K562 (cell line): ENCODE measurements around the gene LRRC51. TPM values are rescaled to one million over a fixed set of nuclear protein-coding genes. Genes with fewer than 3 reads are reported as not detected.

Experiments used
- ATAC-seq: fragments of 200-7000 bp; cut with Tn5 transposase; 3 replicates; pipeline ENCODE4 v1.9.1; 2020; ENCODE audit warnings: moderate library complexity
- BruUV-seq: library from RNA; stranded (reverse); fragments of 400-500 nt; replicated peaks from 2 replicates; lab custom pipeline; 2021; lab: Mats Ljungman, UMichigan
- CTCF ChIA-PET: fragments of 300-600 bp; formaldehyde crosslinking; extraction: SDS; loops from one replicate; lab custom pipeline; 2021; ENCODE audit warnings: low intra/inter-chr PET ratio; lab: Yijun Ruan, JAX
- POLR2A ChIA-PET: fragments of 300-600, 350-650 bp; sonication (Branson Sonifier 250); formaldehyde crosslinking; extraction: SDS; loops from one replicate; lab custom pipeline; 2021; ENCODE audit warnings: antibody characterized with exemption, inconsistent platforms; lab: Yijun Ruan, JAX
- DNase-seq, 4 experiments: peaks; one replicate each; pipeline versions ENCODE4 v3.0.0 to v3.0.0-alpha.2; 2011 to 2018; ENCODE audit warnings: low spot score in 3 of 4, mixed read lengths in 3 of 4; ENCODE audit errors: extremely low read depth in 1 of 4
- FAIRE-seq: peaks from 2 replicates; lab custom pipeline; 2011; peaks lifted over from hg19 to GRCh38; lab: Jason Lieb, UNC
- H2AFZ ChIP-seq: 2 replicates; pipeline ENCODE4 v1.6.0; 2011; ENCODE audit warnings: low read depth, low read length, control low read depth, inconsistent platforms
- H3K27ac ChIP-seq: fragments of 200-600 bp; 3 replicates; pipeline ENCODE4 v1.8.0; 2011; ENCODE audit warnings: low read depth, mild to moderate bottlenecking, control low read depth, inconsistent platforms, low read length, moderate library complexity, mixed read lengths; ENCODE audit errors: extremely low read depth
- H3K27me3 ChIP-seq, 2 experiments: fragments of 300-600 bp in 1 of 2; 2 replicates in 1 of 2; 3 replicates in 1 of 2; pipeline versions ENCODE4 v1.6.0 to v1.8.0; 2011; ENCODE audit warnings: inconsistent platforms in 2 of 2, low read length in 2 of 2, mild to moderate bottlenecking in 1 of 2, mixed read lengths in 1 of 2, moderate library complexity in 1 of 2; ENCODE audit not compliant: control insufficient read depth in 2 of 2, insufficient read depth in 2 of 2
- H3K36me3 ChIP-seq: fragments of 300-600 bp; 3 replicates; pipeline ENCODE4 v1.8.0; 2011; ENCODE audit warnings: mild to moderate bottlenecking, low read length, inconsistent platforms; ENCODE audit not compliant: control insufficient read depth, insufficient read depth
- H3K4me1 ChIP-seq, 2 experiments: fragments of 200-600 bp in 1 of 2; replicated peaks in 1 of 2; 2 replicates in 1 of 2; 3 replicates in 1 of 2; pipeline versions ENCODE4 v1.5.1 to v1.8.0; 2011; ENCODE audit warnings: inconsistent platforms in 2 of 2, low read length in 2 of 2, mild to moderate bottlenecking in 1 of 2, mixed read lengths in 1 of 2, moderate library complexity in 1 of 2; ENCODE audit not compliant: control insufficient read depth in 2 of 2, insufficient read depth in 2 of 2
- H3K4me2 ChIP-seq: 2 replicates; pipeline ENCODE4 v1.6.1; 2011; ENCODE audit warnings: low read length, control low read depth, inconsistent platforms, mixed read lengths; ENCODE audit not compliant: insufficient read depth
- H3K4me3 ChIP-seq: fragments of 200-600 bp; sonication (generic), shearing (Covaris generic); 2 replicates; pipeline ENCODE4 v1.5.1; 2016; ENCODE audit warnings: control low read depth, inconsistent platforms
- H3K79me2 ChIP-seq: fragments of 200-600 bp; 3 replicates; pipeline ENCODE4 v1.8.0; 2011; ENCODE audit warnings: low read length, inconsistent platforms; ENCODE audit not compliant: control insufficient read depth, insufficient read depth
- H3K9ac ChIP-seq, 2 experiments: 2 replicates each; pipeline versions ENCODE4 v1.6.0 to v1.6.1; 2011; ENCODE audit warnings: low read depth in 2 of 2, low read length in 2 of 2, control low read depth in 1 of 2, inconsistent platforms in 1 of 2, mild to moderate bottlenecking in 1 of 2, mixed read lengths in 1 of 2; ENCODE audit not compliant: insufficient read depth in 1 of 2
- H3K9me1 ChIP-seq: one replicate; pipeline ENCODE4 v1.6.0; 2011; ENCODE audit warnings: inconsistent platforms, mild to moderate bottlenecking, low read length, moderate library complexity; ENCODE audit not compliant: control insufficient read depth, insufficient read depth
- H3K9me3 ChIP-seq: replicated peaks from 2 replicates; pipeline ENCODE4 v1.5.1; 2011; ENCODE audit warnings: low read depth, low read length, inconsistent platforms; ENCODE audit not compliant: control insufficient read depth, insufficient read depth
- H4K20me1 ChIP-seq: replicated peaks from 2 replicates; pipeline ENCODE4 v1.6.1; 2011; ENCODE audit warnings: low read length, inconsistent platforms, mixed read lengths; ENCODE audit not compliant: control insufficient read depth, insufficient read depth
- ASH1L ChIP-seq: fragments of 450-650 bp; IDR thresholded peaks from 2 replicates; pipeline ENCODE4 v1.6.1; 2018; ENCODE audit warnings: borderline replicate concordance, mild to moderate bottlenecking, low read depth; ENCODE audit not compliant: partially characterized antibody
- ATF7 ChIP-seq: fragments of 450-650 bp; IDR thresholded peaks from 2 replicates; pipeline ENCODE4 v1.7.1; 2014; ENCODE audit warnings: mild to moderate bottlenecking, moderate library complexity
- CHD4 ChIP-seq: fragments of 200-600 bp; sonication (generic); IDR thresholded peaks from 3 replicates; pipeline ENCODE4 v1.6.1; 2012; ENCODE audit warnings: low read depth, mild to moderate bottlenecking, mixed read lengths, low read length, inconsistent platforms; ENCODE audit not compliant: insufficient read depth, insufficient replicate concordance, poor library complexity, severe bottlenecking
- CUX1 ChIP-seq: fragments of 200-800 bp; sonication (Bioruptor generic); IDR thresholded peaks from 2 replicates; pipeline ENCODE4 v1.6.1; 2016; ENCODE audit warnings: missing genetic modification characterization, missing compliant biosample characterization
- NCOR1 ChIP-seq: fragments of 450-650 bp; IDR thresholded peaks from 2 replicates; pipeline ENCODE4 v1.6.1; 2016; ENCODE audit warnings: mild to moderate bottlenecking, moderate library complexity
- PTTG1 ChIP-seq: fragments of 450-650 bp; IDR thresholded peaks from 2 replicates; pipeline ENCODE4 v1.6.1; 2016; ENCODE audit warnings: low read depth, mild to moderate bottlenecking, missing genetic modification characterization, missing compliant biosample characterization
- RBM14 ChIP-seq: fragments of 200-400 bp; formaldehyde crosslinking; IDR thresholded peaks from 2 replicates; pipeline ENCODE4 v1.6.1; 2018; ENCODE audit warnings: low read depth, mild to moderate bottlenecking, low read length, moderate library complexity, borderline replicate concordance; ENCODE audit not compliant: insufficient read depth
- SRF ChIP-seq, 2 experiments: fragments of 250-450, 450-650 bp in 1 of 2; sonication (Bioruptor Pico) in 1 of 2; sonication (generic) in 1 of 2; formaldehyde crosslinking; IDR thresholded peaks; 2 replicates each; pipeline versions ENCODE4 v1.5.0 to v1.5.1; 2020 to 2022; ENCODE audit warnings: mild to moderate bottlenecking in 1 of 2, missing genetic modification reagents in 1 of 2
- THAP12 ChIP-seq: fragments of 250-450 bp; sonication (Bioruptor Pico); IDR thresholded peaks from 2 replicates; pipeline ENCODE4 v1.9.0; 2021; ENCODE audit warnings: mild to moderate bottlenecking, inconsistent platforms
- ZNF696 ChIP-seq: fragments of 250-450 bp; sonication (Bioruptor Pico); conservative IDR thresholded peaks from 2 replicates; pipeline ENCODE4 v1.4.0; 2020; ENCODE audit warnings: mild to moderate bottlenecking, moderate library complexity
- in situ Hi-C: fragments of 300-500 bp; cut with MboI; formaldehyde crosslinking; loops from 4 replicates; pipeline ENCODE4 v1.15.0; 2018; ENCODE audit warnings: inconsistent platforms, mixed read lengths
- intact Hi-C: fragments of 100-400 bp; cut with micrococcal nuclease; formaldehyde crosslinking; loops from 2 replicates; pipeline ENCODE4 v1.14.2; 2022
- polyA plus RNA-seq, 8 experiments: library from polyadenylated mRNA; depleted of rRNA in 4 of 8; stranded (reverse) in 5 of 8; unstranded in 3 of 8; fragments of >200 nt; fragmentation: Nextera tagmentation in 2 of 8; fragmentation: Illumina TruSeq in 1 of 8; extraction: Ambion mirVana in 2 of 8; extraction: Trizol in 1 of 8; gene quantifications; 2 replicates each; pipeline versions ENCODE4 v1.2.1 to v1.2.3, GENCODE V29; 2011 to 2014; ENCODE audit warnings: inconsistent platforms in 1 of 8, missing spikeins in 1 of 8
- total RNA-seq, 7 experiments: library from RNA; depleted of rRNA in 6 of 7; stranded (reverse); fragments of >200 nt in 6 of 7; fragmentation: Illumina TruSeq in 2 of 7; extraction: Trizol in 2 of 7; gene quantifications; 2 replicates each; pipeline versions ENCODE4 v1.2.1 to v1.2.3, GENCODE V29; 2011 to 2021; ENCODE audit warnings: low replicate concordance in 1 of 7
- TF ChIP-seq, protein P1 (sequence below): sonication (generic); IDR thresholded peaks from 2 replicates; pipeline ENCODE4 v1.6.1; 2016

The LRRC51 gene
- total and polyA plus RNA-seq, 9 of the 15 experiments (the other 6 are each of a cell fraction or from before 2014, with no cell fraction given): 4.7 to 10.6 (median 5.6) TPM

DNA sequence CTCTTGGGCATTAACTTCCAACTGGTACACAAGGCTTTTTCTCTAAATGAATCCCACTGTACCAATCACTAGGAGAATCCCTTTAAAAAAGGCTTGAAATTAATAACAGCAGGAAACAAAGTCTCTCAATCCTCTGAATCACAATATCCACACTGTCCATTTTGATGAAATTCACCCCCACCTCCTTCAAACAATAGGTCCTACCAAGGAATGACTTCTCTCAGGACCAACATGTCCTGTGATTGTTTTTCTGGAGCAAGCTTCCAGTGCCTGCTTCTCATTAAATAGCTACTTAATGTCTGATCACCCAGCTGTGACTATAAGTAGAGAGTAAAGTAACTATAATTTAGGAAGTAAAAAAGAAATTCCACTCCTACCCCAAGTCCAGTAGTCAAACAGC, 13.4 kb upstream of the LRRC51 start (continued):
- no peak for TF ChIP-seq CUX1 (CRISPR knock-in tag)

- Histone ChIP-seq H3K36me3 (peaks cover 55% of the 10 kb centered on the region), H4K20me1 (no peaks in the 10 kb centered on the region; the same call in 1 of the 2 replicates), H3K79me2 (peaks cover 65% of the 10 kb centered on the region), H3K9me1 (no peaks in the 10 kb centered on the region), H3K9me3 (no peaks in the 10 kb centered on the region), H3K4me2 (no peak overlapping the region), H3K4me1 (peaks cover 5 to 11% of the 10 kb centered on the region in 2 experiments; a peak in 4 of 5 replicates), H3K9ac (no peak overlapping the region), H3K27ac (no peak overlapping the region), H2AFZ (no peak overlapping the region), H3K4me3 (no peak overlapping the region), H3K27me3 (no peaks in the 10 kb centered on the region)
- no TSS peak for BruUV-seq
- FAIRE-seq (no peak), DNase-seq (no peak), ATAC-seq (no peak)
- in situ Hi-C loops: no loop called here
- intact Hi-C loops: no loop called here
- POLR2A ChIA-PET: interaction anchor here (0.6 to 2.7 kb wide), 10 partner anchors 8 to 175 kb away, joined by 3 to 9 read pairs (median 4); no protein-coding TSS in a partner anchor
- CTCF ChIA-PET: no interaction called here
- no peak for TF ChIP-seq ZNF696 (CRISPR knock-in tag)
- TF ChIP-seq CHD4: no peak
- no peak for TF ChIP-seq THAP12 (CRISPR knock-in tag)
- TF ChIP-seq ATF7: no peak
- no peak for TF ChIP-seq ASH1L
- TF ChIP-seq, protein P1, sequence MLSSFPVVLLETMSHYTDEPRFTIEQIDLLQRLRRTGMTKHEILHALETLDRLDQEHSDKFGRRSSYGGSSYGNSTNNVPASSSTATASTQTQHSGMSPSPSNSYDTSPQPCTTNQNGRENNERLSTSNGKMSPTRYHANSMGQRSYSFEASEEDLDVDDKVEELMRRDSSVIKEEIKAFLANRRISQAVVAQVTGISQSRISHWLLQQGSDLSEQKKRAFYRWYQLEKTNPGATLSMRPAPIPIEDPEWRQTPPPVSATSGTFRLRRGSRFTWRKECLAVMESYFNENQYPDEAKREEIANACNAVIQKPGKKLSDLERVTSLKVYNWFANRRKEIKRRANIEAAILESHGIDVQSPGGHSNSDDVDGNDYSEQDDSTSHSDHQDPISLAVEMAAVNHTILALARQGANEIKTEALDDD: no peak
- TF ChIP-seq PTTG1: no peak
- no peak for TF ChIP-seq SRF (CRISPR knock-in tag; IDR thresholded peaks at IDR 0.05)
- TF ChIP-seq NCOR1: no peak
- TF ChIP-seq RBM14: no peak
These were observed 13.0 kb upstream of the LRRC51 start for GRCh38 chr11:72067676-72068075.
